Activated T-helper 1 cell treated with anti-CD3 and anti-CD28 coated beads, Interleukin-2, amount 50 U/mL, for 16 hours (primary cell): ENCODE measurements around the gene KCNG2.

Source experiments
- DNase-seq, 2 donors: peaks; one replicate each; pipeline ENCODE4 v3.0.0-alpha.2; 2020; ENCODE audit warnings: low read depth in 1 of 2, low spot score in 1 of 2

Gene KCNG2

GRCh38 chr18:79818036-79818435, 20.3 kb downstream of the KCNG2 start:
- no peak for DNase-seq

GRCh38 chr18:79818631-79819030, 20.9 kb downstream of the KCNG2 start:
- DNase-seq, result no peak

- DNase-seq, result no peak
These were observed 21.6 kb downstream of the KCNG2 start for GRCh38 chr18:79819064-79819967.

- no peak for DNase-seq
These were observed 22.2 kb downstream of the KCNG2 start for GRCh38 chr18:79819968-79820351.

GRCh38 chr18:79823120-79823519, 25.4 kb downstream of the KCNG2 start:
- no peak for DNase-seq

GRCh38 chr18:79825913-79826312, 28.2 kb downstream of the KCNG2 start:
- no peak for DNase-seq

- DNase-seq, result no peak
These were observed 29.2 kb downstream of the KCNG2 start for GRCh38 chr18:79826966-79827365.

- no peak for DNase-seq
These were observed 30.5 kb downstream of the KCNG2 start for GRCh38 chr18:79828258-79828657.

- no peak for DNase-seq
These were observed 31.6 kb downstream of the KCNG2 start for GRCh38 chr18:79829136-79829854.

- no peak for DNase-seq
These were observed 34.4 kb downstream of the KCNG2 start for GRCh38 chr18:79832169-79832568.

GRCh38 chr18:79834834-79835233, 37.1 kb downstream of the KCNG2 start:
- DNase-seq, result no peak

- no peak for DNase-seq
These were observed 44.2 kb downstream of the KCNG2 start for GRCh38 chr18:79841936-79842335.

GRCh38 chr18:79844999-79845563, 47.3 kb downstream of the KCNG2 start:
- no peak for DNase-seq

GRCh38 chr18:79846936-79847557, 49.3 kb downstream of the KCNG2 start:
- no peak for DNase-seq

- no peak for DNase-seq
These were observed 50.0 kb downstream of the KCNG2 start for GRCh38 chr18:79847606-79848293.

- DNase-seq, result no peak
These were observed 50.5 kb downstream of the KCNG2 start for GRCh38 chr18:79848294-79848578.

GRCh38 chr18:79848579-79849327, 51.0 kb downstream of the KCNG2 start:
- no peak for DNase-seq

- no peak for DNase-seq
These were observed 51.8 kb downstream of the KCNG2 start for GRCh38 chr18:79849328-79850207.

GRCh38 chr18:79850731-79851130, 53.0 kb downstream of the KCNG2 start:
- DNase-seq, result no peak

GRCh38 chr18:79851489-79851888, 53.8 kb downstream of the KCNG2 start:
- DNase-seq, result no peak
